Measurements from ENCODE around the gene ACAA2.
"Not testable (repeated sequence)": the region's sequence is repeated elsewhere in the genome, so short reads cannot be mapped to it uniquely, and the experiment has no call there.

ACAA2 gene

DNA sequence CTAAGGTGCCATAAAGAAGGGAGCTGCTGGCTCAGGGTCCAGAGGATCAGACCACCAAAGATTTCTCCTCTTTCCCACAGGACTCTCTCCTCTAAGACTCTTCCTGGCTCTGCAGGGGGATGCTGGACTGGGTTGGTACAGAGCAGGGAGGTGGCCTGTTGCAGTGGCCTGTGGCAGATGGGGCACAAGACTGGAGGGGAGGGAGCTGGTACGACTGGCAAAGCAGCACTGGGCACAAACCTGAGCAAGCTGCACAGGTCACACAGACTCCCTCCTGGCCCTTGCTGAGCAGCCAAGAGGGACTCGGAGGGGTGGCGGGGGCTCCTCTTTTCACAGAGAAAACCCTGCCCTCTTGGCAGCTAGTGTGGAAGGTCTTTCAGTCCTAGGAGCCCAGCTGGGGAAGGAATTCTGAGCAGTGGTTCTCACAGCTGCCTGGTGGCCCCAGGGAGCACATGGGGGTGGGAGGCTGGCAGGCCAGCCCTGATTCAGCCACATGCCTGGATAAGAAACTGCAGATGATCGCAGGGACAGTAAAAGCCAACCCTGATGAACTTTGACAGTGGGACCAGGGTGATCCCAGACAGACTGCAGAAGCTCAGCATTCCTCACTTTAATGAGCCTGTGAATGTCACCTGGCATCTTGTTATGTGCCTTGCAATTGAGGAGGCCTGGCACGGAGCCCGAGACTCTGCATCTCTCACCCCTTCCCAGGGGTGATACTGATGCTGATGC is 32.5 kb upstream of the ACAA2 start:
- DNase-seq (ENCODE audit: low read depth, low spot score) = no peak

DNA sequence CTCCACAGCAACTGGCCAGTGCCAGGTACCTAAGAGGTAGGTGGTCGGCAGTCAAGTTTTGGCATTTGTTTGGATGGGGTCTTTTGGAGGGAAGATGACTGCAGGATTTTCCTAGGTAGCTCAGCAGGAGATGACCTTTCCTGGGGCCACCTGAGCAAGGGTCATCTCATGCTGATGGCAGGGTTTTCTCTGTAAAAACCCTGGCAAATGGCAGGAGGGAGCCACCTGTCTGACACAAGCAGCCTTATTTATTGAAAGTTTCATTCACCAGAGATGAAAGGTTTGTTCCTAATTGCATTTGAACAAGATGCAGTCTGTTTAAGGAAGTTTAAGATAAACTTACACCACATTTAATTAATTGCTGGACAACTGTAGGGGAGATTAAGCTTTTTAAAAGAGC is 31.6 kb upstream of the ACAA2 start:
- DNase-seq (ENCODE audit: low read depth, low spot score) = no peak

DNA sequence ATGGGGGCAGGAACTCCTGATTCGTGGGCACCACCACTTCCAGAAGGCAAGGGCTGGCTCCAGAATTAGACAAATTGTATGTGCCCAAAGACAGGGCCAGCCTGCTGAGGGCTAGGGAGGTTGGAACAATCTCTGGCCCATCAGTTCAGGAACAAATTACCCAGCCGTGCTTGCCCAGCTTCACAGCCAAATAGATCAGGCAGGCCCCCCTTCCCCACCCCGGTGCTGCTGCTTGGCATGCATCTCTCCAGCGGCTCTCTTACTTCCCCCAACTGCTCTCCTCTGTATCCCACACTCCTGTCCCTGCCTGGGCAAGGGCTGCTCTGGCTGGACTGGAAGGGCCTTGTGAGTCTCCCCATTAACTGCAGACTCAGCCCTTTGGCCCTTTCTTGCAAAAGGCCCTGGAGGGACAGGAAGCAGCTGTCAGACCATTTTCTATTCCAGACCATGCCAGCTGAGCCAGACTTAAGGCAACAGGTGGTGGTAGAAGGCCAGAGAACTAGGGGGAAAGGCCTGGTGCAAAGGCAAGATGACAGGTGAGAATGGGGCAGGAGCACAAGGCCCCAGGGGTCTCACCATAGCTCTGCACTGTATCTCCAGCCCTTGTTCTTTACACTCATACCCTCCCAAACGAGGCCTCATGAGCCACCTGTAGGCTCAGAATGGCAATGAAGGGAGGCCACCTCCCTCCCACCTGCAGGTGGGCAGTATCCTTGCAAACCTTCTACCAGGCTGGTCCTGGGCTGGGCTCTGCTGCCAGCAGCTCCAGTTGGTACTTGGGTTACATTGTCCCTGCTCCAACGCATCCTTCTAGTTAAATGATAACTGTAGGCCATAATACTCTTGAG is 30.7 kb upstream of the ACAA2 start:
- no peak for DNase-seq (ENCODE audit: low read depth, low spot score)

DNA sequence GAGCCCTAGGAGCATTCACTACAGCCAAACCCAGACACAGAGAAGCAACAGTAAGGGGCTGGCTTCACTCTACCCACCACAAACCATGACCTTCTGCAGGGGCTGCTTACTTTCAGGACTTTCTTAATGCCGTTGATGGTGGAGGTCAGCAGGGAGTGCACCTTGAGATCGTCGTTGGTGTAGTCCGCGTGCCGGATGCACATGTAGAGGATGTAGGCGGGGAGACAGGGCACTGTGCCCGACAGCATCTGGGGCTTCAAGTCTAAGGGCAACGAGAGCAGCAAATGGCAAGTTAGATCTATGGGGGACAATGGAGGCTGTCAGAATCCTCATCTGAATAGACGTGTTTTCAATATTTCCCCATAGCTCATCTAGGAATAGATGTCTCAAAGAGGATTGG is 29.8 kb upstream of the ACAA2 start:
- no peak for DNase-seq (ENCODE audit: low read depth, low spot score)

DNA sequence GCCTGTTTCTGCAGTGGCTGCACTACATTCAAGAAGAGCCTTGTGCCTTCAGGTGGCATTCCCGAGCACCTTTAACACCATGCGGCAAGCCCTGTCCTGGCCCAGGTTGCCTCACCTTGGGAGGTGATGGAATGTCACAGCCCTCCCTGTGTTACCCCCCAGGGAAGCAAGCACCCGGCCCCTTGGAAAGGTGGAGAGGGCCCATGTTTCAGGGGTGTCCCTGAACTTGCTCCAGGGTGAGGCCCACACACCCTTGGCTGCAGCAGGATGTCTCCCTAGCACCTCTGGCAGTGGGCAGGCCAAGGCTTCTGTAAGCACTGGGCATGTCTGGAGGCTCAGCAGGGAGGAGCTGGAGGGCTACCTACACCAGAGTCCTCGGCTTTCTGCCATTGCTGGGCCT is 29.3 kb upstream of the ACAA2 start:
- no peak for DNase-seq (ENCODE audit: low read depth, low spot score)

DNA sequence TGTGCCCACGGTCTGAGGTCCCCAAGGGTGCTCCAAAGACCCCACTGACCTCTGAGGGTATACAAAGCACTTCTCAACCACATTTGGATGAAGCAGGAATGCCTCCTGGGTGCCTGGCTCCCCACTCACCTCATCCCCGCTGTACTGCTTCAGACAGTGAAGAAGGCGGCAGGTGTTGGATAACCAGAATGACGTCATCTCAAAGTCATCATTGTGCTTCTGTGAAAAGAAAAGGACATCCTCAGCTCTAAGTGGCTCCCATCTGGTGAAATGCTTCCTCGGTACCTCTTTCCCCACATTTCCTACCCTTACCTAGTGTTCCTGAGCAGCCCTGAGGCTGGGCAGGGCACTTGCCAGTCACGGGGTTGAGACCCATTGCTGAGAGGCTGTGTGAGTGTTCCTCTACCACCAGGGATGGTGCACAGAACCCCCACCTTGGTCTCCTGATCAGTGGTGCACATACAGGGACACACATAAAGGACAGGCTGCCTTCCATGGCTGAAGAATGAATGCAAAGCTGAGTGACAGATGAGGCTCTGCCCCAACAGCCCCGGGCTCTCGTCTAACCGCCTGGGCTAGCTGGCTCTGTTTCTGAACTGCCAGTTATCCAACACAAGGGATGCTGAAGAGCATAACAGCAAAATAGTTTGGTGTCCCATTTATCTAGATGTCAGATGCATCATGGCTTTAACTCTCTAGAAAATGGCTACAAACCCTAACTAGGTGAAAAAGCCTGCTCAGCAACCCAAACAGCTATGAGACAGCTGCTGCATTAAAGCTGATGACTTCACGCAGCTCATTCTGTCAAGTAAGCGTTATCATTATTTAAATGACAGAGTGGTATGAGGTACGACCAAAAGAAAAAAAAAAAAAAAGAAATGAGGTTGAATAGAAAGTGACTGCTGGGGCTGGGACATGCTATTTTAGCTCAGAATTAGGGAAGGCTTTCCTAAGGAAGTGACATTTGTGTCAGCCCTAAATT is 28.2 kb upstream of the ACAA2 start:
- DNase-seq (ENCODE audit: low read depth, low spot score) = no peak

DNA sequence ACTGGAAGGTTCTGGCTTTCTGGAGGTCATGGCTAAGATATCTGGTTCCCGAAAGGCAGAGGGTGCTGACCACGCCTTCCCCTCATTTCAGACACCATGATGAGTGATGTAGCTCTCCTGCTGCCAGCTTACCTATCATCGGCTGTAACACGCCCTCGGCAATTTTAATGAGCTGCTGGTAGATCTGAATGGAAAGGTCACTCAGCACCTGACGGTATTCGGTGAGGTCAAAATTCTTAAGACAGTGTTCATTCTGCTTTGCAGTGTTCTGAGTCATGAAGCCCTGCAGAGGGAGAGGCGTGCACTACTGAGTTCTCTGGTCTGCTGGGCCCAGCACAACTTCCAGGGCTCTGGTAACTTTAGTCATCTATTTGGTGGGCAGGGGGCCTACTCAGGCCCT is 25.7 kb upstream of the ACAA2 start:
- DNase-seq (ENCODE audit: low read depth, low spot score) = no peak

DNA sequence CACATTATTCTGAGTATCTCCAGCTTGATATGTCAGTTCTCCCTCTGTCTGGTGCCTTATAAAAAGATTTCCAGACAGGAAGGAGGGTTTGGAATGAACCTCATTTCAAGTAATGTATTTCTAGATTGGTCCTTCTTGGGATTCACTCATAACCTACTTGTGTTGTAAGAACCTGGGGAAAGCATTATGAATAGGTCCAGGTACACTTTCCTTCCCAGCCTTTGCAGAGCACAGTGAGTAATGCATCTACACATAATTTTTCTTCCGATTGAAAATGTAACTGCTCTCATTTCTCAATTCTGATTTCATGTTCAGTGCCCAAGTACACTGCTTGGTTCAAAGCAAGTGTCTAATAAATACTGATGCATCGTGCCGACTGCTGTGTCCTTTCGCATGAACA is 25.0 kb upstream of the ACAA2 start:
- DNase-seq (ENCODE audit: low read depth, low spot score) = no peak

DNA sequence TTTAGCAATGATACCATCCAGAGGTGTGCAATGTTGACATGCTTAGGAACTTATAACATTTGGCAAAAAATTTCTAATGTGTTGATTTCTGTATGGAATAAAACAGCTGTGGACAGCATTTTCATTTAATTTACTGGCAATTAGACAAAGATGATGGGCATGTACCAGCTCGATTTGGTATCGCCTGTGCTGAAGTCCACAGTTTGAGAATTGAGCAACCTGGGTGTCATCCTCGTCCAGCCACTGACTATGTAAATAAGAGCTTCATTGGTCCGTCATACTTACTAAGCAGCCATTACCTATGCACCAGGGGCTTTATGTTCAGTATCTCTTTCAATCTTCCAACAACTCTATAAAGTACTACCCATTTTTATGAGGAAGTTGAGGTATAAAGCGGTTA is 24.6 kb upstream of the ACAA2 start:
- no peak for DNase-seq (ENCODE audit: low read depth, low spot score)

DNA sequence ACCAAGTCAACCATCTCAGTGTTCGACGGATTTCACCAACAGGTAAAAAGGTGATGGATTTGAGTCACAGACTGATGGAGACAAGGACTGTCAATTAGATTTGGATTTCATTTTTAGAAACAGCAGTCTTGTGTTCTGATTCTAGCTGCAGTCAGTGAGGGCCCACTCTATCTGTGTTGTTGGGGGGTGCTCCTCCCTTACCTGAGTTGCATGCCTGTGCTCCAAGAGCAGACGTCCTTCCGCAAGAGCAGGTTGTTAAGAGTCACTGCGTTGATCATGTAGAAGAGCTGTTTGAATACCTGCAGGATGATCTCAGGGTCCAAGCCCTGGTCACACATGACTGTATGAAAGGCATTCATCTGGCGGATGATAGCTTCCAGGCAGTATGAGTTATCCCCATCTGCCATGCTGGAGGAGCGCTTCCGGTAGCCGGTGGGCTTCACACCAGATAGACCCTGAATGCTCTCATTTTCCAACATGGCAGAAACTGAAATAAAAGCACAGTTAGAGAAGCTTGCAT is 24.0 kb upstream of the ACAA2 start:
- not testable (repeated sequence) for DNase-seq (ENCODE audit: low read depth, low spot score)

DNA sequence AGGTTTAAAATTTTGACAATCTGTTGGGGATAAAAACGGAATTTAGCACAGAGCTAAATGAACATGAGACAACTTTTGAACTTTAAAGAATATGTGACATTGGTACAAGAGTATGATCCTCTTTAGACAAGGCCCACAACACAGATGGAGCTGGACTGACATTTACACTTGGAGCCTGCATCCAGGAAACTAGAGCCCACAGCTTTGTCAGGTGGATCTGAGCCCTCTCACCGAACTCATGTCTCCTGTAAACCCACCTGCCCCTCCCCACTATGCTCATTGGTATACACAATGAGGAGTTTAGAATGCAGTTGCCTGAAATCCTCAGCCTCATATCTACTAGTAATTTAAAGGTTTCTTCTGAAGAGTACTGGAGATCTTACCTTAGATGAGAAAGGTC is 22.1 kb upstream of the ACAA2 start:
- DNase-seq (ENCODE audit: low read depth, low spot score) = no peak

DNA sequence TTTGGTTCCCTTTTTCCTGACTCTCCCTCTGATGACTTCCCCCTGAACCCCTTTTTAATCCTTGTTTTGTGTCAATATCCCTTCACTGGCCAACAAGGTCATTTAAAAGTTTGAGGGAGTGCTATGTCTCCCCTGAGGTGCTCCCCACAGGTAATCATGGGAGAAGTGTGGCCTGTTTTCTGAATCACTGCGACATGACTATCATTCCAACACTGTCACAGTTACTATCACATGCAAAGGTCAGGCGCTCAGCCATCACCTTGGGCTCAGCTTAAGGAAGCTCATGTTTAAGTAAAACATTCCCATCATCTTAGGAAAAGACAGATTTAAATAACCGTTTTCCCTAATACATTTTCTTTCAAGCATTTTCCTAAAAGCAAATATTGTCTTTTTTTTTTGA is 20.9 kb upstream of the ACAA2 start:
- no peak for DNase-seq (ENCODE audit: low read depth, low spot score)

DNA sequence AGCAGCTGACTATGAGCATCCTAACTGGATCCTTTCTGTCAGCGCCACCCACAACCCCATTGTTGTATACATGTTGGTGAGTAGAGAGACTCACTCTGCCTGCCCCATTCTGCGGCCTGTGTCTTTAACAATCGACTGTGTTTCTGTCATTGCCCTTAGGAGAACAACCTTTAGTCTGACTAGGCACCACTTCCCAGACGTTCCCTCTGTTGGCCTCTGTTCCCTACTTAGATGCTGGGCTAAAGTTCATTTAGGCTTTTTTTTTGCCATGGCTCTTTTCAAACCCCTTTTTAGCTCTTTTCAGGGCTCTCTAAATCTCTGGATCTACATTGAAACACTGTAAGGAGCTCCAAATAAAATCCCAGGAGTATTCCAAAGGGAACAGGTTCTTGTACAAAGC is 20.5 kb upstream of the ACAA2 start:
- no peak for DNase-seq (ENCODE audit: low read depth, low spot score)

DNA sequence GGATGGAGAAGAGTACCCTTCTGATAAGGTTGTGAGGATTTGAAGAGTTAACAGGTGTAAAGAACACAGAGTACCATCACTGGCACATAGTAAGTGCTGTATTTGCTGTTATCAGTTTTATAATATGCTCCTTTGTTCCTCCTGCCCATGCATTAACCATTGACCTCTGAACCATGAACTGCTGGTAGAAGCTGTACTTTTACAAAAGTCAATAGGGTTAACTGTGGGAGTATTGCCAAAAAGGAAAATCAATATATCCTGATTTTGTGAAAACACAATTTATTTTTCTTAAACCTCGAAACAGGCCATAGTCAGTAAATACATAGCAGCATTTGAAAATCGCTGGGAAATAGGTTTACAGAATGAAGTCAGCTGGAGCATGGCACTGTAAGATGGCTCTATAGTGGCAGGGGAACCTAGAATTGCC is 18.9 kb upstream of the ACAA2 start:
- no peak for DNase-seq (ENCODE audit: low read depth, low spot score)

DNA sequence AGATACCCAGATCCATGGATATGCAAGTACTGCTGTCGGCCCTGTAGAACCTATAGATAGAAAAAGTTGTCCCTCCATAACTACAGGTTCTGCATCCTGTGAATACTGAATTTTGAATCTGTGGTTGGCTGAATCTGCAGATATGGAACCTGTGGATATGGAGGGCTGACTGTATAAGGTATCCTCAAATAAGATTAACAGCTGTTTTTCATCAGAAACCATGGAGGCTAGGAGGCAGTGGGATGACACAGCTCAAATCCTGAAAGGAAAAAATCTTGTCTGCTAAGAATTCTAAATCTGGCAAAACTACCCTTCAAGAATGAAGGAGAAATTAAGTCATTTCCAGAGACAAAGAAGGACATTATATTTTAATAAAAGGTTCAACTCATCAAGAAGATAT is 14.7 kb upstream of the ACAA2 start:
- no peak for DNase-seq (ENCODE audit: low read depth, low spot score)

DNA sequence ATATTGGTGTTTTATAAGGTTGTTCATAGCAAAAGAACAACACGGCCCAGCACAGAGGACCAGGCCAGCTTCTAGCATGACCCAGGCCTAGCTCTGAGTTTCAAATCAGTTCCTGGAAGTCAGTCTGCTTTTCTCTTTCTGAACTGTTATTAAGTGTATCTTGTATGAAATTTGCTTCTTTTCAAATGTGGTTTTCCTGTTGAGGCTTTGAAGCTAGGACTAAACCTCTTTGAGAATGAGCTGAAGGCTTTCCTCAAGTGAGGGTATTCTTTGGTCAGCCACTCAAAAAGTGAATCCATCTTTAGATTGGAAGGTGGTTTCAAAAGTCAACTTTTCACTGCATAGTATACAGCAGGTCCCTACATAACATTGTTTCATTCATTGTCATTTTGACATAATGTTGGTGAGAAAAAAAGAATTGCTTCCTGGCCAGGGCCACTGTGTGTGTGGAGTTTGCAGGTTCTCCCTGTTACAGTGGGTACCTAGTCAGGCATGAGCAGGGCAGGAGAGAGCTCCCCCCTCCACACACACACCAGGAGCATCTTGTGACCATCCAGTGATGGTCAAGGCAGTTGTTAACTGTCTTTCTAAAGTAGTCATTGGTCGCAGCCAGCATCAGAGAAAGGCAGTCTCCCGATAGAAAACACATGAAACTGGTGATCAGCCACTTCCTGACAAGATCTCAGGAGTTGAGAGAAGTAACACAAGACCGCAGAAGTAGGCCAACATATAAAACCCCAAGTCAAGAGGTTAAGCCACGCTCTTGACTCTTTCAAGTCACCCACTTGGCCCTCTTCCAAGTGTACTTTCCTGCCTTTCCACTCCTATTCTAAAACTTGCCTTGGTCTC is 6.7 kb upstream of the ACAA2 start:
- peak; percentile 11 for DNase-seq (ENCODE audit: low read depth, low spot score)

DNA sequence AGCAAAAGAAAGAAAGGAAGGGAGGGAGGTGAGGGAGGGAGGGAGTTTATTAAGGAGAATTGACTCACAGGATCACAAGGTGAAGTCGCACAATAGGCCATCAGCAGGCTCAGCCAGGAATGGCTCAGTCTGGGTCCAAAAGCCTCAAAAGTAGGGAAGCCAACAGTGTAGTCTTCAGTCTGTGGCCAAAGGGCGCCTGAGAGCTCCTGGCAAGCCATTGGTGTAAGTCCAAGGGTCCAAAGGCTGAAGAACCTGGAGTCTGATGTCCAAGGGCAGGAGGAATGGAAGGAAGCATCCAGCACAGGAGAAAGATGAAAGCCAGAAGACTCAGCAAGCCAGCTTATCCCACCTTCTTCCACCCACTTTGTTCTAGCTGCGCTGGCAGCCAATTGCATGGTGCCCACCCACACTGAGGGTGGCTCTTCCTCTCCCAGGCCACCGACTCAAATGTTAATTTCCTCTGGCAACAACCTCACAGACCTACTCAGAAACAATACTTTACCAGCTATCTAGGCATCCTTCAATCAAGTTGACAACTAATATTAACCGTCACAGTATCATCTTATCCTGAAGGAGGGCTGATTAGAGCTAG is 5.8 kb upstream of the ACAA2 start:
- no peak for DNase-seq (ENCODE audit: low read depth, low spot score)

DNA sequence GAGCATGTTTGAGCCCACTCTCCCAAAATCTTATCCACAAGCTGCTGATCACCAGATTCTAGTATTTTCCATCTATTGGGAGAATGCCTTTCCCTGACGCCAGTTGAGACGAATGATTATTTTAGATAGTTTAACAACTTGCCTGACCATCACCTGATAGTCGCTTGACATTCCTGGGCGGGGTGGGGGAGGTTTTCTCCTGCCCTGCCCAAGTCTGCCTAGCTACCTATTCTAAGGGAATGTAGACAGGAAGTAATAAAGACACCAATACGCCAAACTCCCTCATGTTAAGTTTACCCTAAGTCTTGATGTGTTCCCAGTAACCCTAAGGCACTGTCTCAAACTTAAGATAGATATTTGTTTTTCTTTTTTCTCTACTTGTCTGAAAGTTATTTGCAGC is 4.6 kb upstream of the ACAA2 start:
- DNase-seq (ENCODE audit: low read depth, low spot score) = no peak

DNA sequence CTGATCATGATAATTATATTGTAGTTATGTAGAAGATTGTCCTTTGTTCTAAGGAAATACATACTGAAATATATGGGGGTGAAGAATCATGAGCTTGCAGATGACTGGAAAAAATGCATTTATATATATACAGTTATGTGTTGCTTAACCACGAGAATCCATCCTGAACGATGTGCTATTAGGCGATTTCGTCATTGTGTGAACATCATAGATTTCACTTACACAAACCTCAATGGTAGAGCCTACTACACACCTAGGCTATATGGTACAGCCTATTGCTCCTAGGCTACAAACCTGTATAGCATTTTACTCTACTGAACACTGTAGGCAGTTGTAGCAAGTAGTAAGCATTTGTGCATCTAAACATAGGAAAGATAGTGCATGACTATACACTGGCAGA is 2.6 kb upstream of the ACAA2 start:
- DNase-seq (ENCODE audit: low read depth, low spot score) = no peak

DNA sequence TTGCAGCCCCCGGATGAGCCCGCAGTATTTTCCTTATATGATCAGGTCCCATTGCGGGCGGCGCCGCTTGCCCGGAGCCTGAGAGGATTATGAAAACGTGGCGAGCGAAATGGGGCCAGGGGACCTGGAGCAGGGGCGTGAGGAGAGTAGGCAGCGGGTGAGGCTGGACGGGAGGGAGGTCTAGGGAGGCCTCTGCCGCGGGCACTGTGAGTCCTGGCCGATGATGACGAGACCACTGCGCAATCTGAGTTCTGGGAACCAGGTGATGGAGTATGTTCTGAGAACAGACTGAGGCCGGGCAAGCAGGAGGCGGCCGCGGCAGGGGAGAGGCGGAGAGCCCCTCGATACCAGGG is 790 bp upstream of the ACAA2 start:
- peak; percentile 6 for DNase-seq (ENCODE audit: low read depth, low spot score)

DNA sequence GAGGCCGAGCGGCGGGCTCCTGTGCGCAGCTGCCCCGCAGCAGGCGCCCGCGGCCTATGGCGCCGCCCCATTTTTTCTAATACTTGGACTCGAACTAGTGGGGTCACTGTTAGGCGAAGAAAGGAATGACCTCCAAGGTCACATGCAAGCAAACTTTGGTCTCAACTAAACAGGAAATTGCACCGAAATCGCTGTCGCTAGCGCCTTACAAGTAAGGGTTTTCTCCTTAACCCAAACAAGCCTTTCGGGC is 339 bp downstream of the ACAA2 start:
- peak; percentile 8 for DNase-seq (ENCODE audit: low read depth, low spot score)

All from activated CD4-positive, CD25-positive, alpha-beta regulatory T cell treated with anti-CD3 and anti-CD28 coated beads, Interleukin-2, amount 50 U/mL, for 16 hours (primary cell).